NCI-H2081 treated with DMSO at 0.1 percent for 48 hours (cell line): Measurements from ENCODE around the gene SLC16A11.

Experiments used
- DNase-seq: peaks from one replicate; lab custom pipeline; 2025; lab: John Stamatoyannopoulos, UW

Gene SLC16A11

GRCh38 chr17:7025245-7025644, 18.6 kb downstream of the SLC16A11 start:
- no peak for DNase-seq

GRCh38 chr17:7024402-7024785, 19.5 kb downstream of the SLC16A11 start:
- DNase-seq: no peak

GRCh38 chr17:7023576-7024401, 20.1 kb downstream of the SLC16A11 start:
- DNase-seq: no peak

GRCh38 chr17:7022781-7023571, 20.9 kb downstream of the SLC16A11 start, which contains the start of gene BCL6B:
BCL6B (plus strand) TSS chr17:7023050; CDS start chr17:7023672, 622 bp downstream.
- no peak for DNase-seq

DNA sequence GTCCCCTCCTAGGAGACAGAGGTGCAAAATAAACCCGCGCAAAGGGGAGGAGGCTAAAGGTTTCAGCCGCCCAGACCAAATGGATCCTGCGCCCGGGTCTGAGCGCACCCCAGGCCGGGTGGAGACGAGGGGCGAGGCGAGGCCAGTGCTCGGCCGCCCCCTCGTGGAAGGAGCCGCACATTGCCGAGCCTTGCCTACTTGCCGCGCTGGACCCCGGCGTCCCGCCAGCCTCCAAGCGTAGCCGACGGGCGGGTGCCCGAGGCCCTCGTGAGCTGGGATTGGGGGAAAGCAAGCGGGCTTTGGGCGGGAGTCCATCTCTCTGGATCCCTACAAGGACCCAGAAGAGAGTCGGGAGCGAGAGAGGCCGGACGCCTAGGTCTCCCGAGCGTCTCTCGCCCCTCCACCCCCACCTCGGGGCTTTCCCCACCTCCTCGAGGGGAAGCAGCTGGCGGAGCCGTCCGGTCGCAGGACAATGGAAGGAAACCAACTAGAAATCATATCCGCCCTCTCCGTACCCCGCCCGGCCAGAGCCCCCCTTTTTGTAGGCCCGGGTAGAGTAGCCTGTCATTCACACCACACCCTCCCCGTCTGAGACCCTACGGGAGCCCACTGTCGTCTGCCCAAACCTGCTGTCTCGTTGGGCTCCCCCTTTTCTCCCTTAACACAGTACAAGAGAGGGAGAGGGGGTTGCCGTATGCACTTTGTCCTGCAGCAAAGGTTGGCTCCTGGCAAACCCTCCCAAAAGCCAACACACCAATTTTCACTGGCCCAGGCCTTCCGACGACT, 21.7 kb downstream of the SLC16A11 start:
- no peak for DNase-seq

DNA sequence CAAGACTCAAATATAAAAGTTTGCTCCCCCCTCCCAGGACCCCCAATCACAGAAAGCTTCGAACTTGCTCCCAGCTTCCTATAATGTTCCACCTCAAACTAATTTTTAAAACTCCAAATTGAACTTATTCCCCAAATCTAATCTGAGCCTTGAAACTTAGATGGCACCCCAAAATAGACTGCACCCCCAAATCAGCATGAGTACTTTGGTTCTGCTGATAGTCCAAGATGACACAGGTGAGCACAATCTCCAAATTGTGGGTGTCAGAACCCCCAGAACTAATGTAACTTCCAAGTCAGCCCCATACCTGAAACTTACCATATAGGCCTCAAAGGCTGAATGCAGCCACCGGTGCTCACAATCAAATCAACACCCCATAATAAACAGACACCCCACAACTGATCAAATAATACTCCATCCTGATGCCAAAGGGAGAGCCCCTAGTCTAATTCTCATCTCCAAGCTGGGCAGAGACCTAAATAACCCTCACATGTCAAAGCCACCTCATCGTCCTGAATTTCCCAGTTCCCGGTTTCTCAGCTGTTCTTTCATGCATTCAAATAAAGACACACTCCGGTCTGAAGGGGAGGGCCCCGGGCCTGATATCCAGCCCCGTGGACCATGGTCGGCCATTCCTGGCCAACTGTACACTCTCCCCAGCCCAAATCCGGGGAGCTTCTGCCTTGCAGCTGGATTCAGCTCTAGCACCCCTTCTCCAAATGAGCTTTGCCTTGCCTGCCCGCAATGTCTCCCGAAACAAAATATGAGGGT, 22.8 kb downstream of the SLC16A11 start:
- no peak for DNase-seq

DNA sequence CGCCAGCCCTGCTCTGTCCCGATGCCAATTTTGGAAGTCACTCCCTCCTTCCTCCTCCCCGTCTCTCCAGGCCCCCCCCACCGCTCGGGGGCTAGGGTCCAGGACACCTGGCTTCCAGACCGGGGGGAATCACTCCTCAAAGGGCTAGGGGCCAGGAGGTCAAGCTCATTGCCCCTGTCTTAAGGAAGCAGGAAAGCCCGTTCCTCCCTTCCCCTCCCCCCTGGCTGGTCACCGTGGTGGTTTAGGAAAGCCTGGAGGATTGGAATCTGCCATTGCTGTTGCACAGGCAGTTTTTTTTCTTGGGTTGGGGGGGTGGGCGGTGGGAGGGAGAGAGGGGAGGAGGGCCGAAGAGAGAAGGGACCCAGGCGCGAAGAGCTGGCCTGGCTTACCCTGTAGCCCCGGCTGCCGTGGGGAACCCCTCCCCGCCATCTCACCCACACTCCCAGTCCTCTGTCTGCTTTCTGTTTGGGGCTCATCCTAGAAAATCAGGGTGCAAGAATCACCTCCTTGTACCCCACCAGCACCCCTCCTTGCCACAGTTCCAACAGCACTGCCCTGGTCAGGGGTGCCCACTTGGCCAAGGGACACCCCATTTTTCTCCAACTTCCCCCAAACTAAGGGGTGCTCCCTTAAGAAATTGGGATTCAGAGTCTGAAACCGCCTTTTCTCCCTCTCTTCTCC, 23.9 kb downstream of the SLC16A11 start:
- no peak for DNase-seq

DNA sequence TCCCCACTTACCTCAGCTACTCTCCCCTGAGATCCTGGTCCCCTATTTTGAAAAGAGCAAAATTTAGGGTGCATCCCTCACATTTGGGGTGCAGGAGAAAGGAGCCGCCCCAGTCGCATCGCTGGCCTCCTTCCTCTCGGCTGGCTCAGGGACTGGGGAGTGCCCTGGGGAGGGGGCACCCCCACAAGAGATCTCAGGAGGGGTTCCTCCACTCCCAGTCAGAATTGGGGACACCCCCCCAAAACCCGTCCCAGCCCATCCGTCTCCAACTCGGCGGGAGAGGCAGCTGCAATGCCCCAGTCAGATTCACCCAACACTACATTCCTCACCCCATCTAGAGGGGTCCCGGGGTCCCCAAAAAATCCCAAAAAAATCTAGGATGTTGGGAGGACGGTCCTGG, 24.5 kb downstream of the SLC16A11 start:
- no peak for DNase-seq

DNA sequence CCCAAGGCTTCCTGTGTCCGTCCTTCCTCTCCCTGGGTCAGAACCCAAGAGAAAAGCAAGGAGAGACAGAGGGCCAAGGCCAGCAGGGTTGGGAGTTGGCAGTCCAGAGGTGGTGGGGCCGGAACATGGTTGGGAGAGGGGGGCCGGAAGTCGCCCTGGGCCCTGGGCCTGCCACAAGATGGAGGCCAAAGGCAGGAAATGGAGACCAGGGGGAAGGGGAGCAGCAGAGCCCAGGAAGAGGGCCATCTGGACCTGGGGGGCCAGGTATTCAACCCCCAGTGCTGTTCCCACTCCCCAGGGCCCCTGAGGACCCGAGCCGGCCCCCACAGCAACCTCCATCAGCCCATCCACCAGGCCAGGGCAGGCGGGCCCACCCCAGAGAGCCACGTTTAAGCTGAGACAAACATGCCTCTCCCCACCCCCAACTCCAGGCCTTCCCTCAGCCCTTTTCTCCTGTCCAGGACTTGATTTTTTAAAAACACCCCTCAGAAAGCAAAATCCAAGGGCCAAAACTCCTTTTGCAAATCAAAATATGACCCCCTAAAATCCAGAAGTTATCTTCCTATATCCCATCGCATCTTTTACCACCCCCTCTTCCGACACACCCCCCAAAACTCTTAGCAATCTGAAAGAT, 25.4 kb downstream of the SLC16A11 start:
- DNase-seq: no peak

- no peak for DNase-seq
Measured at GRCh38 chr17:7017827-7018200, 26.1 kb downstream of the SLC16A11 start.

DNA sequence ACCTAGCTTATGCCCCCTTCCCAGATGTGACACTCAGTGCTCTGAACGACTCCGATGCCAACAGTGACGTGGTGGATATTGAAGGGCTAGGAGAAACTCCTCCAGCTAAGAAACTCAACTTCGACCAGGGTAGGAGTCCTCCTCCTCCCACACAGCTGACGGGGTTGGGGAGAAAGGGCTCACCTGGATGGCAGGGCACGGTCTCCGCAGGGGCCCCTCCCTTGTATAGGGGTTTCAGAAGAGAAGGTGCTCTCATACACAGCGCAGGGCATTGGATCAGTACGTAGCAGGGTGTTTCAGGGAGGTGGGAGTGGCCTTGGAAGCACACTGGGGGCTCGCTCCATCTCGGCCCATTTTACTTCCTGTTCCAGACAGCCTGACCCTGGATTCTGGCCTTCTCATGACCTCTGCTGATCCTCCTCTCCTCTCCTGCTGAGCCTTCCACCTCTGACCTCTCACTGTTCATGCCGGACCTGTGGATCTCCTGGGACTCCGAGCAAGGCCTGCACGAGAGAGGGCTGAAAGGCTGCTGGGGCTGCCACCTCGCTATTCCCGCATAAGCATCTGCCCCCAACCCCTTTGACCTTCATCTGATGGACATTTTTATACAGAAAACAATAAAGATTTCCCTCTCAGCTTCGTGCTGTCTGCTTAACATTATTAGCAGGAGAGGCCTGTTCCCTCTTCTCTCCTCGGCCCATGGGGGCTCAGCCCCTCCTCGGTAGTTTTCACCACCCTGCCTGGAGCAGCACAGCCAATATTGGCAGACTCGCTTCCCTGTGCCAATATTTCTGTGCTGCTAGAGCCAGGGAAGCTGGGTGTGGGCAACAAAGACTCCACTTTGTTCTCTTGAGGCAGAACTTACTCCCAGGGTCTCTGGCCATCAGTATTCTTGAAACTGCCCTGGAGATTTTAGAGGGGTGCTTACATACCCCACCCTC, 26.7 kb downstream of the SLC16A11 start:
- no peak for DNase-seq

GRCh38 chr17:7016418-7016817, 27.5 kb downstream of the SLC16A11 start:
- no peak for DNase-seq

GRCh38 chr17:7014995-7015958, 28.6 kb downstream of the SLC16A11 start:
- DNase-seq: no peak

GRCh38 chr17:7014261-7014994, 29.5 kb downstream of the SLC16A11 start:
- peak; percentile 41 for DNase-seq

- DNase-seq: no peak
Measured at GRCh38 chr17:7011942-7012254, 32.0 kb downstream of the SLC16A11 start.

DNA sequence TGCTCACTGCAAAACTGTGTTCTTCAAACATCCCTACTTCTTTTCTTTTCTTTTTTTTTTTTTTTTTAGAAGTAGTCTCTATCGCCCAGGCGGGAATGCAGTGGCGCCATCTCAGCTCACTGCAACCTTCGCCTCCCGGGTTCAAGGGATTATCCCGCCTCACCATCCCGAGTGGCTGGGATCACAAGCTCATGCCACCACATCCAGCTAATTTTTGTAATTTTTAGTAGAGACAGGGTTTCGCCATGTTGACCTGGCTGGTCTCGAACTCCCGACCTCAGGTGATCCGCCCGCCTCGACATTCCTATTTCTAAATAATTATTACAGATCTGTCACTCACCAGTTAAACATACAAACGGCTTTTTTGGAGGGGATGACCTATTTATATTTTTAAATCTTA, 32.5 kb downstream of the SLC16A11 start:
- DNase-seq: no peak

DNA sequence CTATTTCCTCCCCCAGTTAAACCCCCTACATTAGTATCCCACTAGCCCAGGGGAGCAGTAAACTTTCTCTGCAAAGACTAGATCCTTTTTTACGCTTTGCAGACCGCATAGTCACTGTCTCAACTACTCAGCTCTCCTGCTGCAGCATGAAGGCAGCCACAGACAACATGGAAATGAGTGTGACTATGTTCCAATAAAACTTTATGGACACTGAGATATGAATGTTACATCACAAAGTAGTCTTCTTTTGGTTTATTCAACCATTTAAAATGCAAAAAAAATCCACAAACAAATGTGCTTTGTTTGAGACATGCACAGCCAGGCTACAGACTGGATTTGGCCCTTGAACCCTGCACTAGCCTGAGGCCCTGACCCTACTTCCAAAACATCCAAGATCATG, 33.4 kb downstream of the SLC16A11 start:
- DNase-seq: no peak

GRCh38 chr17:7007143-7007542, 36.7 kb downstream of the SLC16A11 start:
- no peak for DNase-seq
